HepG2 (cell line): ENCODE data around the gene PPFIA2.

Experiments
- RFX1 ChIP-seq: fragments of 450-650 bp; IDR thresholded peaks from 2 replicates; pipeline ENCODE4 v1.6.1; 2017
- ZNF501 ChIP-seq: sonication (generic); formaldehyde crosslinking; IDR thresholded peaks from 2 replicates; pipeline ENCODE4 v1.5.1; 2020; ENCODE audit warnings: mild to moderate bottlenecking, moderate library complexity, missing genetic modification reagents

DNA sequence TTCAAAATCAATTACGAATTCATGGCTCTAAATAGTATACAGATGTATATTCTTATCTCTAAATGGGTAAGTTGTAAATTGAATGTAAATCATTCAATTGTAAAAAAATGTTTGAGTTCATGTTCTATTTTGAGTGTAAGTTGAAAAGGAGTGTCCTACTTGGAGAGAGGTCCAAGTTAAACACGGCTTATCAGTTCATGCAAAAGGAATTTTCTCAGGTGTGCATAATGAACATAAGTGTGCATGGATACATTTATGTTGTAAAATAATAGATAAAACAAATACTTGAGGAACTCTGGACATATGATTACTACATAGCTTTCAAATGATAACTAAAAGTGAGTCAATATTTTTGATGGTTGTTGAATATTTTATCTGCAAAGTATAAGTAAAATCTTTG is 79.5 kb downstream of the PPFIA2 start:
- TF ChIP-seq RFX1 = no peak
- TF ChIP-seq ZNF501 (CRISPR knock-in tag) = no peak
